SK-N-SH (cell line): ENCODE results near the gene ZNF22. TPM values are rescaled to one million over a fixed set of nuclear protein-coding genes. Genes with fewer than 3 reads are reported as not detected.

ENCODE experiments used
- CTCF ChIA-PET: fragments of 300-600, 350-600 bp; formaldehyde crosslinking; extraction: SDS; loops from one replicate; lab custom pipeline; 2021; lab: Yijun Ruan, JAX
- POLR2A ChIA-PET: fragments of 350-600 bp; sonication (Branson Sonifier 250); formaldehyde crosslinking; extraction: SDS; loops from one replicate; lab custom pipeline; 2020; ENCODE audit warnings: antibody characterized with exemption, inconsistent platforms; lab: Yijun Ruan, JAX
- DNase-seq: peaks from one replicate; pipeline ENCODE4 v3.0.0; 2012
- H2AFZ ChIP-seq: fragments of 200-600 bp; sonication (generic); 2 replicates; pipeline ENCODE4 v1.8.1; 2016; ENCODE audit warnings: antibody characterized with exemption, mild to moderate bottlenecking, low read depth
- H3F3A ChIP-seq: fragments of 200-600 bp; sonication (generic); replicated peaks from 2 replicates; pipeline ENCODE3; 2016; ENCODE audit warnings: antibody characterized with exemption, mild to moderate bottlenecking; ENCODE audit not compliant: insufficient read depth
- H3K27ac ChIP-seq, 2 experiments: fragments of 200-500 bp in 1 of 2; fragments of 200-600 bp in 1 of 2; sonication (Bioruptor generic) in 1 of 2; sonication (generic), shearing (Covaris generic) in 1 of 2; 2 replicates each; pipeline versions ENCODE4 v1.5.1 to v1.6.1; 2014 to 2016; ENCODE audit warnings: low read depth in 2 of 2, inconsistent platforms in 1 of 2, low read length in 1 of 2, mild to moderate bottlenecking in 1 of 2, mixed read lengths in 1 of 2
- H3K27me3 ChIP-seq: fragments of 200-600 bp; sonication (generic), shearing (Covaris generic); 2 replicates; pipeline ENCODE4 v1.6.1; 2016; ENCODE audit warnings: mixed run types; ENCODE audit not compliant: insufficient read depth
- H3K36me3 ChIP-seq, 2 experiments: fragments of 200-500 bp in 1 of 2; fragments of 200-600 bp in 1 of 2; sonication (Bioruptor generic) in 1 of 2; sonication (generic) in 1 of 2; replicated peaks in 1 of 2; 2 replicates each; pipeline versions ENCODE3 to v1.5.1; 2014 to 2016; ENCODE audit warnings: low read length in 1 of 2, mild to moderate bottlenecking in 1 of 2; ENCODE audit not compliant: insufficient read depth in 2 of 2, control insufficient read depth in 1 of 2
- H3K4me1 ChIP-seq, 2 experiments: fragments of 200-500 bp in 1 of 2; fragments of 200-600 bp in 1 of 2; sonication (Bioruptor generic) in 1 of 2; sonication (generic), shearing (Covaris generic) in 1 of 2; 2 replicates each; pipeline versions ENCODE4 v1.5.1 to v1.6.1; 2014 to 2016; ENCODE audit warnings: low read depth in 1 of 2, low read length in 1 of 2, mixed run types in 1 of 2; ENCODE audit not compliant: insufficient read depth in 2 of 2, control insufficient read depth in 1 of 2
- H3K4me2 ChIP-seq: fragments of 200-600 bp; sonication (generic), shearing (Covaris generic); 2 replicates; pipeline ENCODE4 v1.6.1; 2017; ENCODE audit warnings: mixed run types
- H3K4me3 ChIP-seq, 2 experiments: fragments of 200-500 bp in 1 of 2; fragments of 200-600 bp in 1 of 2; sonication (Bioruptor generic) in 1 of 2; sonication (generic), shearing (Covaris generic) in 1 of 2; 2 replicates each; pipeline versions ENCODE4 v1.5.1 to v1.8.1; 2014 to 2016; ENCODE audit warnings: low read depth in 2 of 2, inconsistent platforms in 1 of 2, low read length in 1 of 2, mild to moderate bottlenecking in 1 of 2, mixed read lengths in 1 of 2, moderate library complexity in 1 of 2
- H3K79me2 ChIP-seq: fragments of 200-600 bp; sonication (generic); 2 replicates; pipeline ENCODE4 v1.8.1; 2017; ENCODE audit warnings: mild to moderate bottlenecking; ENCODE audit not compliant: insufficient read depth
- H3K9ac ChIP-seq: fragments of 200-600 bp; sonication (generic); 2 replicates; pipeline ENCODE4 v1.6.1; 2017; ENCODE audit warnings: mixed run types
- H3K9me2 ChIP-seq: fragments of 200-600 bp; sonication (generic); 2 replicates; pipeline ENCODE4 v1.6.1; 2017; ENCODE audit warnings: mixed run types
- H3K9me3 ChIP-seq: fragments of 200-600 bp; sonication (generic); 2 replicates; pipeline ENCODE4 v1.6.1; 2017; ENCODE audit warnings: mixed run types, mild to moderate bottlenecking, moderate library complexity
- H4K20me1 ChIP-seq: fragments of 200-600 bp; sonication (generic); 2 replicates; pipeline ENCODE4 v1.6.1; 2017; ENCODE audit warnings: mild to moderate bottlenecking, mixed run types; ENCODE audit not compliant: insufficient read depth
- CHD2 ChIP-seq: fragments of 150-350 bp; IDR thresholded peaks from 2 replicates; pipeline ENCODE4 v1.6.1; 2018; ENCODE audit warnings: low read length; ENCODE audit not compliant: partially characterized antibody
- FOSL2 ChIP-seq: IDR thresholded peaks from 2 replicates; pipeline ENCODE4 v1.4.0; 2012; ENCODE audit warnings: low read depth, mild to moderate bottlenecking, moderate library complexity, borderline replicate concordance
- GABPA ChIP-seq: IDR thresholded peaks from 2 replicates; pipeline ENCODE4 v1.4.0; 2012; ENCODE audit warnings: low read depth, mild to moderate bottlenecking
- GATA2 ChIP-seq: sonication (generic); formaldehyde crosslinking; IDR thresholded peaks from 2 replicates; pipeline ENCODE4 v1.5.0; 2020; ENCODE audit warnings: mild to moderate bottlenecking, missing genetic modification reagents
- JUND ChIP-seq: IDR thresholded peaks from 2 replicates; pipeline ENCODE4 v1.4.0; 2012
- MEF2A ChIP-seq: IDR thresholded peaks from 2 replicates; pipeline ENCODE4 v1.4.0; 2012; ENCODE audit warnings: low read depth, borderline replicate concordance
- RAD21 ChIP-seq: IDR thresholded peaks from 2 replicates; pipeline ENCODE4 v1.6.1; 2012; ENCODE audit warnings: mild to moderate bottlenecking, low read length
- RXRA ChIP-seq: IDR thresholded peaks from 2 replicates; pipeline ENCODE4 v1.4.0; 2012; ENCODE audit warnings: low read depth, mild to moderate bottlenecking, borderline replicate concordance
- SIN3A ChIP-seq: IDR thresholded peaks from 2 replicates; pipeline ENCODE4 v1.6.1; 2012; ENCODE audit warnings: low read depth, mild to moderate bottlenecking, low read length, moderate library complexity, borderline replicate concordance
- TCF12 ChIP-seq: IDR thresholded peaks from 2 replicates; pipeline ENCODE4 v1.4.0; 2012
- YY1 ChIP-seq: IDR thresholded peaks from 2 replicates; pipeline ENCODE4 v1.4.0; 2012; ENCODE audit warnings: low read depth, mild to moderate bottlenecking
- WGBS: methylation state at CpG from one replicate; pipeline ENCODE4 v1.1.6; 2017; ENCODE audit warnings: low lambda C conversion rate; 5-methylcytosine and 5-hydroxymethylcytosine counted together
- polyA plus RNA-seq, 3 experiments: library from polyadenylated mRNA; depleted of rRNA; stranded (reverse); fragments of >200 nt; gene quantifications; 2 replicates each; pipeline ENCODE4 v1.2.3, GENCODE V29; 2012
- TF ChIP-seq, protein P1 (sequence below): IDR thresholded peaks from 2 replicates; pipeline ENCODE4 v1.6.1; 2012; ENCODE audit warnings: mild to moderate bottlenecking, low read depth, low read length, moderate library complexity
- TF ChIP-seq, protein P2 (sequence below): IDR thresholded peaks from 2 replicates; pipeline ENCODE4 v1.4.0; 2012; ENCODE audit warnings: low read depth, borderline replicate concordance
- TF ChIP-seq, protein P3 (sequence below): IDR thresholded peaks from 2 replicates; pipeline ENCODE4; 2012
- TF ChIP-seq, protein P4 (sequence below): fragments of 200-600 bp; sonication (generic); IDR thresholded peaks from 2 replicates; pipeline ENCODE4 v1.6.1; 2017; ENCODE audit warnings: antibody characterized with exemption, mild to moderate bottlenecking, moderate library complexity
- TF ChIP-seq, protein P5 (sequence below): fragments of 150-350 bp; IDR thresholded peaks from 2 replicates; pipeline ENCODE4 v1.6.1; 2017; ENCODE audit warnings: antibody characterized with exemption, low read length, low read depth, borderline replicate concordance
- TF ChIP-seq, protein P6 (sequence below): fragments of 150-350 bp; IDR thresholded peaks from 2 replicates; pipeline ENCODE4 v1.6.1; 2016; ENCODE audit warnings: mild to moderate bottlenecking, low read depth, low read length

Gene ZNF22
- polyA plus RNA-seq, 1 of the 3 experiments (the other 2 are of a cell fraction), result 10.2 TPM

GRCh38 chr10:44951576-44952226, 49.0 kb upstream of the ZNF22 start:
- Histone ChIP-seq H3K4me1 (peaks cover 4 to 6% of the 10 kb centered on the region in 2 experiments; a peak in 2 of 4 replicates), H3F3A (no peaks in the 10 kb centered on the region), H3K27me3 (no peaks in the 10 kb centered on the region), H3K36me3 (peaks cover 0 to 8% of the 10 kb centered on the region in 2 experiments), H3K9ac (no peak overlapping the region), H3K27ac (no peak overlapping the region), H3K79me2 (no peaks in the 10 kb centered on the region; the same call in 1 of the 2 replicates), H3K4me3 (no peak overlapping the region), H3K4me2 (no peak overlapping the region), H3K9me2 (no peaks in the 10 kb centered on the region), H4K20me1 (no peaks in the 10 kb centered on the region), H2AFZ (no peak overlapping the region), H3K9me3 (no peaks in the 10 kb centered on the region)
- no peak for DNase-seq
- ChIA-PET CTCF (interaction anchor here (0.7 to 6.5 kb wide), 3 partner anchors 19 to 283 kb away, joined by 3 to 44 read pairs (median 3); no protein-coding TSS in a partner anchor), POLR2A (no interaction called here)
- 87% methylated on average over 7 of the region's 7 CpGs for WGBS
- TF ChIP-seq SIN3A, result no peak
- no peak for TF ChIP-seq MEF2A
- no peak for TF ChIP-seq GABPA
- no peak for TF ChIP-seq FOSL2
- TF ChIP-seq, protein P1, sequence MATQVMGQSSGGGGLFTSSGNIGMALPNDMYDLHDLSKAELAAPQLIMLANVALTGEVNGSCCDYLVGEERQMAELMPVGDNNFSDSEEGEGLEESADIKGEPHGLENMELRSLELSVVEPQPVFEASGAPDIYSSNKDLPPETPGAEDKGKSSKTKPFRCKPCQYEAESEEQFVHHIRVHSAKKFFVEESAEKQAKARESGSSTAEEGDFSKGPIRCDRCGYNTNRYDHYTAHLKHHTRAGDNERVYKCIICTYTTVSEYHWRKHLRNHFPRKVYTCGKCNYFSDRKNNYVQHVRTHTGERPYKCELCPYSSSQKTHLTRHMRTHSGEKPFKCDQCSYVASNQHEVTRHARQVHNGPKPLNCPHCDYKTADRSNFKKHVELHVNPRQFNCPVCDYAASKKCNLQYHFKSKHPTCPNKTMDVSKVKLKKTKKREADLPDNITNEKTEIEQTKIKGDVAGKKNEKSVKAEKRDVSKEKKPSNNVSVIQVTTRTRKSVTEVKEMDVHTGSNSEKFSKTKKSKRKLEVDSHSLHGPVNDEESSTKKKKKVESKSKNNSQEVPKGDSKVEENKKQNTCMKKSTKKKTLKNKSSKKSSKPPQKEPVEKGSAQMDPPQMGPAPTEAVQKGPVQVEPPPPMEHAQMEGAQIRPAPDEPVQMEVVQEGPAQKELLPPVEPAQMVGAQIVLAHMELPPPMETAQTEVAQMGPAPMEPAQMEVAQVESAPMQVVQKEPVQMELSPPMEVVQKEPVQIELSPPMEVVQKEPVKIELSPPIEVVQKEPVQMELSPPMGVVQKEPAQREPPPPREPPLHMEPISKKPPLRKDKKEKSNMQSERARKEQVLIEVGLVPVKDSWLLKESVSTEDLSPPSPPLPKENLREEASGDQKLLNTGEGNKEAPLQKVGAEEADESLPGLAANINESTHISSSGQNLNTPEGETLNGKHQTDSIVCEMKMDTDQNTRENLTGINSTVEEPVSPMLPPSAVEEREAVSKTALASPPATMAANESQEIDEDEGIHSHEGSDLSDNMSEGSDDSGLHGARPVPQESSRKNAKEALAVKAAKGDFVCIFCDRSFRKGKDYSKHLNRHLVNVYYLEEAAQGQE, result no peak
- TF ChIP-seq RXRA, result no peak
- TF ChIP-seq, protein P2, sequence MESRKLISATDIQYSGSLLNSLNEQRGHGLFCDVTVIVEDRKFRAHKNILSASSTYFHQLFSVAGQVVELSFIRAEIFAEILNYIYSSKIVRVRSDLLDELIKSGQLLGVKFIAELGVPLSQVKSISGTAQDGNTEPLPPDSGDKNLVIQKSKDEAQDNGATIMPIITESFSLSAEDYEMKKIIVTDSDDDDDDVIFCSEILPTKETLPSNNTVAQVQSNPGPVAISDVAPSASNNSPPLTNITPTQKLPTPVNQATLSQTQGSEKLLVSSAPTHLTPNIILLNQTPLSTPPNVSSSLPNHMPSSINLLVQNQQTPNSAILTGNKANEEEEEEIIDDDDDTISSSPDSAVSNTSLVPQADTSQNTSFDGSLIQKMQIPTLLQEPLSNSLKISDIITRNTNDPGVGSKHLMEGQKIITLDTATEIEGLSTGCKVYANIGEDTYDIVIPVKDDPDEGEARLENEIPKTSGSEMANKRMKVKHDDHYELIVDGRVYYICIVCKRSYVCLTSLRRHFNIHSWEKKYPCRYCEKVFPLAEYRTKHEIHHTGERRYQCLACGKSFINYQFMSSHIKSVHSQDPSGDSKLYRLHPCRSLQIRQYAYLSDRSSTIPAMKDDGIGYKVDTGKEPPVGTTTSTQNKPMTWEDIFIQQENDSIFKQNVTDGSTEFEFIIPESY, result no peak
- no peak for TF ChIP-seq YY1
- TF ChIP-seq, protein P3, sequence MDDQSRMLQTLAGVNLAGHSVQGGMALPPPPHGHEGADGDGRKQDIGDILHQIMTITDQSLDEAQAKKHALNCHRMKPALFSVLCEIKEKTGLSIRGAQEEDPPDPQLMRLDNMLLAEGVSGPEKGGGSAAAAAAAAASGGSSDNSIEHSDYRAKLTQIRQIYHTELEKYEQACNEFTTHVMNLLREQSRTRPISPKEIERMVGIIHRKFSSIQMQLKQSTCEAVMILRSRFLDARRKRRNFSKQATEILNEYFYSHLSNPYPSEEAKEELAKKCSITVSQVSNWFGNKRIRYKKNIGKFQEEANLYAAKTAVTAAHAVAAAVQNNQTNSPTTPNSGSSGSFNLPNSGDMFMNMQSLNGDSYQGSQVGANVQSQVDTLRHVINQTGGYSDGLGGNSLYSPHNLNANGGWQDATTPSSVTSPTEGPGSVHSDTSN, result no peak
- TF ChIP-seq CHD2, result no peak
- TF ChIP-seq JUND, result no peak
- TF ChIP-seq, protein P4, sequence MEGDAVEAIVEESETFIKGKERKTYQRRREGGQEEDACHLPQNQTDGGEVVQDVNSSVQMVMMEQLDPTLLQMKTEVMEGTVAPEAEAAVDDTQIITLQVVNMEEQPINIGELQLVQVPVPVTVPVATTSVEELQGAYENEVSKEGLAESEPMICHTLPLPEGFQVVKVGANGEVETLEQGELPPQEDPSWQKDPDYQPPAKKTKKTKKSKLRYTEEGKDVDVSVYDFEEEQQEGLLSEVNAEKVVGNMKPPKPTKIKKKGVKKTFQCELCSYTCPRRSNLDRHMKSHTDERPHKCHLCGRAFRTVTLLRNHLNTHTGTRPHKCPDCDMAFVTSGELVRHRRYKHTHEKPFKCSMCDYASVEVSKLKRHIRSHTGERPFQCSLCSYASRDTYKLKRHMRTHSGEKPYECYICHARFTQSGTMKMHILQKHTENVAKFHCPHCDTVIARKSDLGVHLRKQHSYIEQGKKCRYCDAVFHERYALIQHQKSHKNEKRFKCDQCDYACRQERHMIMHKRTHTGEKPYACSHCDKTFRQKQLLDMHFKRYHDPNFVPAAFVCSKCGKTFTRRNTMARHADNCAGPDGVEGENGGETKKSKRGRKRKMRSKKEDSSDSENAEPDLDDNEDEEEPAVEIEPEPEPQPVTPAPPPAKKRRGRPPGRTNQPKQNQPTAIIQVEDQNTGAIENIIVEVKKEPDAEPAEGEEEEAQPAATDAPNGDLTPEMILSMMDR, result no peak
- no peak for TF ChIP-seq RAD21
- no peak for TF ChIP-seq GATA2 (CRISPR knock-in tag)
- TF ChIP-seq, protein P5, sequence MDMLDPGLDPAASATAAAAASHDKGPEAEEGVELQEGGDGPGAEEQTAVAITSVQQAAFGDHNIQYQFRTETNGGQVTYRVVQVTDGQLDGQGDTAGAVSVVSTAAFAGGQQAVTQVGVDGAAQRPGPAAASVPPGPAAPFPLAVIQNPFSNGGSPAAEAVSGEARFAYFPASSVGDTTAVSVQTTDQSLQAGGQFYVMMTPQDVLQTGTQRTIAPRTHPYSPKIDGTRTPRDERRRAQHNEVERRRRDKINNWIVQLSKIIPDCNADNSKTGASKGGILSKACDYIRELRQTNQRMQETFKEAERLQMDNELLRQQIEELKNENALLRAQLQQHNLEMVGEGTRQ, result no peak
- TF ChIP-seq, protein P6, sequence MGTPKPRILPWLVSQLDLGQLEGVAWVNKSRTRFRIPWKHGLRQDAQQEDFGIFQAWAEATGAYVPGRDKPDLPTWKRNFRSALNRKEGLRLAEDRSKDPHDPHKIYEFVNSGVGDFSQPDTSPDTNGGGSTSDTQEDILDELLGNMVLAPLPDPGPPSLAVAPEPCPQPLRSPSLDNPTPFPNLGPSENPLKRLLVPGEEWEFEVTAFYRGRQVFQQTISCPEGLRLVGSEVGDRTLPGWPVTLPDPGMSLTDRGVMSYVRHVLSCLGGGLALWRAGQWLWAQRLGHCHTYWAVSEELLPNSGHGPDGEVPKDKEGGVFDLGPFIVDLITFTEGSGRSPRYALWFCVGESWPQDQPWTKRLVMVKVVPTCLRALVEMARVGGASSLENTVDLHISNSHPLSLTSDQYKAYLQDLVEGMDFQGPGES, result no peak
- TF ChIP-seq TCF12, result no peak
